KMS-11 (cell line): Measurements from ENCODE around the gene SCAPER.

ENCODE experiments used
- H2AFZ ChIP-seq: fragments of 200-600 bp; sonication (generic); 2 replicates; pipeline ENCODE4 v1.6.1; 2016; ENCODE audit warnings: antibody characterized with exemption, mixed run types, low read depth
- H3K27ac ChIP-seq: fragments of 200-600 bp; sonication (generic); 2 replicates; pipeline ENCODE4 v1.6.1; 2016; ENCODE audit warnings: mild to moderate bottlenecking, mixed run types
- H3K27me3 ChIP-seq: fragments of 200-600 bp; sonication (generic); 2 replicates; pipeline ENCODE4 v1.6.1; 2017; ENCODE audit warnings: mild to moderate bottlenecking, low read depth, mixed run types, moderate library complexity; ENCODE audit not compliant: insufficient read depth
- H3K36me3 ChIP-seq: fragments of 200-600 bp; sonication (generic); 2 replicates; pipeline ENCODE4 v1.6.1; 2017; ENCODE audit warnings: mild to moderate bottlenecking, mixed run types; ENCODE audit not compliant: insufficient read depth
- H3K4me1 ChIP-seq: fragments of 200-600 bp; sonication (generic); 2 replicates; pipeline ENCODE4 v1.6.1; 2016; ENCODE audit warnings: mild to moderate bottlenecking, low read depth, mixed run types; ENCODE audit not compliant: poor library complexity, severe bottlenecking
- H3K4me2 ChIP-seq: fragments of 200-600 bp; sonication (generic); 2 replicates; pipeline ENCODE4 v1.7.0; 2016; ENCODE audit warnings: mild to moderate bottlenecking, mixed run types
- H3K4me3 ChIP-seq: fragments of 200-600 bp; sonication (generic); IDR thresholded peaks from 2 replicates; pipeline ENCODE4 v1.6.1; 2017; ENCODE audit warnings: low read depth, low read length, mixed read lengths; ENCODE audit not compliant: insufficient read depth
- H3K79me2 ChIP-seq: fragments of 200-600 bp; sonication (generic); 2 replicates; pipeline ENCODE4 v1.6.1; 2016; ENCODE audit warnings: low read depth, mixed run types; ENCODE audit not compliant: insufficient read depth
- H3K9ac ChIP-seq: fragments of 200-600 bp; sonication (generic); 2 replicates; pipeline ENCODE4 v1.6.1; 2016; ENCODE audit warnings: mild to moderate bottlenecking, mixed run types
- H4K20me1 ChIP-seq: fragments of 200-600 bp; sonication (generic); 2 replicates; pipeline ENCODE4 v1.6.1; 2016; ENCODE audit warnings: mild to moderate bottlenecking, mixed run types; ENCODE audit not compliant: insufficient read depth
- CTCF ChIP-seq: fragments of 200-600 bp; sonication (generic); conservative IDR thresholded peaks from 2 replicates; pipeline ENCODE4 v1.6.1; 2017; ENCODE audit warnings: low read depth, mild to moderate bottlenecking, antibody characterized with exemption, low read length, moderate library complexity, mixed read lengths

SCAPER gene

GRCh38 chr15:76939715-76940114 is 34.6 kb upstream of the SCAPER start:
- Histone ChIP-seq H3K36me3 (no peaks in the 10 kb centered on the region), H2AFZ (no peak overlapping the region), H4K20me1 (no peaks in the 10 kb centered on the region), H3K27ac (no peak overlapping the region), H3K4me3 (no peak overlapping the region), H3K79me2 (no peaks in the 10 kb centered on the region), H3K4me1 (no peaks in the 10 kb centered on the region), H3K4me2 (no peak overlapping the region), H3K27me3 (no peaks in the 10 kb centered on the region), H3K9ac (no peak overlapping the region)
- no peak for TF ChIP-seq CTCF

GRCh38 chr15:76938752-76939151 is 33.6 kb upstream of the SCAPER start:
- H3K9ac ChIP-seq, result no peak overlapping the region
- H4K20me1 ChIP-seq, result no peaks in the 10 kb centered on the region
- H3K27ac ChIP-seq, result no peak overlapping the region
- H3K4me2 ChIP-seq, result no peak overlapping the region
- no peaks in the 10 kb centered on the region for H3K36me3 ChIP-seq
- TF ChIP-seq CTCF, result no peak
- no peak overlapping the region for H3K4me3 ChIP-seq
- no peaks in the 10 kb centered on the region for H3K79me2 ChIP-seq
- no peaks in the 10 kb centered on the region for H3K4me1 ChIP-seq
- H3K27me3 ChIP-seq, result no peaks in the 10 kb centered on the region
- no peak overlapping the region for H2AFZ ChIP-seq

GRCh38 chr15:76936671-76937070 is 31.5 kb upstream of the SCAPER start:
- Histone ChIP-seq H3K4me3 (no peak overlapping the region), H2AFZ (no peak overlapping the region), H4K20me1 (no peaks in the 10 kb centered on the region), H3K36me3 (no peaks in the 10 kb centered on the region), H3K27ac (no peak overlapping the region), H3K4me1 (peaks cover 5% of the 10 kb centered on the region), H3K79me2 (no peaks in the 10 kb centered on the region), H3K27me3 (no peaks in the 10 kb centered on the region), H3K4me2 (no peak overlapping the region), H3K9ac (no peak overlapping the region)
- no peak for TF ChIP-seq CTCF

- Histone ChIP-seq H3K4me1 (peaks cover 10% of the 10 kb centered on the region), H3K9ac (no peak overlapping the region), H3K4me3 (no peak overlapping the region), H2AFZ (no peak overlapping the region), H3K27ac (no peak overlapping the region), H3K4me2 (no peak overlapping the region), H3K36me3 (no peaks in the 10 kb centered on the region), H3K27me3 (no peaks in the 10 kb centered on the region), H4K20me1 (no peaks in the 10 kb centered on the region), H3K79me2 (no peaks in the 10 kb centered on the region)
- no peak for TF ChIP-seq CTCF
Measured at GRCh38 chr15:76935620-76936019, 30.5 kb upstream of the SCAPER start.
